Coronary artery (tissue), 2 donors: ENCODE measurements around the gene CNPY1.

ENCODE experiments used
- DNase-seq: peaks from one replicate; pipeline ENCODE4 v3.0.0-alpha.2; 2017; ENCODE audit warnings: low spot score
- H3K27ac ChIP-seq, 2 donors: fragments of 200-600 bp; sonication (generic); one replicate each; pipeline ENCODE4 v1.5.1; 2016 to 2019
- H3K4me3 ChIP-seq: fragments of 200-600 bp; sonication (generic); 2 replicates; pipeline ENCODE4 v1.5.1; 2016; ENCODE audit warnings: mild to moderate bottlenecking, moderate library complexity
- CTCF ChIP-seq: fragments of 200-600 bp; sonication (generic); IDR thresholded peaks from one replicate; pipeline ENCODE4 v1.5.1; 2019; ENCODE audit warnings: antibody characterized with exemption

CNPY1 gene

DNA sequence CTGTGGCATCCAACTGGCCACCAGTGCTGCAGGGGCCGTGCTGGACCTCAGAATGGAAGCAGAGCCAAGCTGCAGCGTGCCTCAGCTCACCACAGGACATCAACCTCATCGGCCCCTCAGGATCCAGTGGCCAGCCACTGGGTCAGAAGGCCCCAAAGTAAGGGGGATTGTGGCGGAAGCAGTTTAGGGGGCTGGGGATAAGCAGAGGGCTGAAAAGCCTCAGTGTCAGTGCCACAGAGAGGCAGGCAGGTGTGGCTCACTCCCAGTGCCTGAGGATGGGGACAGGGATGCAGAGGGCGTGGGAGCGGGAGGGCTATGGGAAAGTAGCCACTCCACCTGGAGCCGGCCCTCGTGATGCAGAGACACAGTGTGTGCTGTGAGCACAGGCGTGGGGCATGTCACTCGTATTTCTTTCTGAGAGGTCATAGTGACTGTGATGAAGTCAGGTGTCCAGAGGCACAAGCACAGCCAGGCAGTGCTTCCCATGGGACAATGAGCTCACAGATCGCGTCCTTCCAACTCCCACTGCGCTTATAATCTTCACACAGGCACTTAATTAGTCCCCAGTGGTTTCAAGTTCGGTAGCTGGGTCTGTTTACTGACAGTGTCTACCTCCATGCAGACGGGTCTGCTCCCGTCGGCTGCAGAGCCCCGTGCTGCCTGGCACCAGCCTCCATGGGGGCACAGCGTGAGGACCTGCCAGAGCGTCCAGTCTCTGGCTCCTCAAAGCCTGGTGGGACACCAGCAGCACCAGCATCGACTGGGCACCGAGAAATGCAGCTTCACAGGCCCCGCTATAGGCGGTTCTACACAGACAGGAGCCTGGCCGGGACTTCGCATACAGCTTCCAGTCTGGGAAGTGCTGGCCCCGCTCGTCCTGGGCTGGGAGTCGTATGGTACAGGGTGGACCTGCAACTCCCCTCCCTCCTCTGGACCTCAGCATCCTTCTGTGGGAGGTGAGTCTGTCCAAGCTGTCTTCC lies 42.9 kb upstream of the CNPY1 start:
- no peak overlapping the region for H3K4me3 ChIP-seq
- H3K27ac ChIP-seq, result no peak overlapping the region
- TF ChIP-seq CTCF, result no peak
- no peak for DNase-seq

DNA sequence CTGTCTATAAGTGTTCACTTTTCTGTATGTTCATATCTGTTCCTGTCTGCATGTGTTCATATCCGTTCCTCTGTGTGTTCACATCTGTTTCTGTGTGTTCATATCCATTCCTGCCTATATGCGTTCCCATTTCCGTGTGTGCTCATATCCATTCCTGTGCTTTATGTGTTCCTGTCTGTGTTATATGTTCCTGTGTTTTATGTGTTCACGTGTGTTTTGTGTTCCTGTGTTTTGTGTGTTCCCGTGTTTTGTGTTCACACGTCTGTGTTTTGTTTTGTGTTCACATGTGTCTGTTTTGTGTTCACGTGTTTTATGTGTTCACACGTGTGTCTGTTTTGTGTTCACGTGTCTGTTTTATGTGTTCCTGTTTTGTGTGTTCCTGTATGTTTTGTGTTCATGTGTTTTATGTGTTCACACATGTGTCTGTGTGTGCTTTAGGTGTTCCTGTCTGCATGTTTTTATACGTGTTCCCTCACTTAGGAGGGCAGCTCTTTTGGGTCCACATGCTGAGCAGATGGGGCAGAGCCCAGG lies 42.2 kb upstream of the CNPY1 start:
- DNase-seq, result no peak
- H3K27ac ChIP-seq, result no peak overlapping the region

GRCh38 chr7:155587486-155587885 lies 41.1 kb upstream of the CNPY1 start:
- no peak for DNase-seq
- no peak for TF ChIP-seq CTCF
- Histone ChIP-seq H3K27ac (no peak overlapping the region), H3K4me3 (no peak overlapping the region)

More for the DNA sequence above, 42.2 kb upstream of the CNPY1 start:
- H3K4me3 ChIP-seq, result no peak overlapping the region
- no peak for TF ChIP-seq CTCF

GRCh38 chr7:155586843-155587440 lies 40.6 kb upstream of the CNPY1 start:
- no peak for DNase-seq

GRCh38 chr7:155585951-155586350 lies 39.6 kb upstream of the CNPY1 start:
- TF ChIP-seq CTCF, result no peak
- Histone ChIP-seq H3K4me3 (no peak overlapping the region), H3K27ac (no peak overlapping the region)
- no peak for DNase-seq

More at GRCh38 chr7:155586843-155587440, 40.6 kb upstream of the CNPY1 start:
- no peak for TF ChIP-seq CTCF
- Histone ChIP-seq H3K4me3 (no peak overlapping the region), H3K27ac (no peak overlapping the region)

- no peak for DNase-seq
- TF ChIP-seq CTCF, result no peak
- H3K4me3 ChIP-seq, result no peak overlapping the region
- H3K27ac ChIP-seq, result no peak overlapping the region
Observed at GRCh38 chr7:155585532-155585895, 39.2 kb upstream of the CNPY1 start.
